HEK293 (cell line): ENCODE measurements around the gene ORC1.

Experiments used
- CTCF ChIA-PET: fragments of 350-600 bp; formaldehyde crosslinking; extraction: SDS; loops from one replicate; lab custom pipeline; 2021; ENCODE audit warnings: antibody characterized with exemption; lab: Yijun Ruan, JAX
- POLR2A ChIA-PET: fragments of 300-600 bp; formaldehyde crosslinking; extraction: SDS; loops from one replicate; lab custom pipeline; 2020; ENCODE audit warnings: antibody characterized with exemption, inconsistent platforms; lab: Yijun Ruan, JAX
- H3K27ac ChIP-seq: fragments of 200-500 bp; sonication (Bioruptor generic); 2 replicates; pipeline ENCODE4 v1.5.1; 2014; ENCODE audit warnings: low read depth, low read length, control low read depth, inconsistent platforms; ENCODE audit errors: extremely low read depth
- H3K36me3 ChIP-seq, 2 experiments: fragments of 200-500 bp in 1 of 2; sonication (Bioruptor generic) in 1 of 2; 1 replicate in 1 of 2; 2 replicates in 1 of 2; pipeline ENCODE4 v1.5.1; 2014 to 2017; ENCODE audit warnings: inconsistent platforms in 2 of 2, low read length in 2 of 2; ENCODE audit not compliant: control insufficient read depth in 2 of 2, insufficient read depth in 1 of 2
- H3K4me1 ChIP-seq: fragments of 200-500 bp; sonication (Bioruptor generic); 2 replicates; pipeline ENCODE4 v1.5.1; 2014; ENCODE audit warnings: mild to moderate bottlenecking, low read length, inconsistent platforms; ENCODE audit not compliant: control insufficient read depth, insufficient read depth
- H3K4me3 ChIP-seq: 2 replicates; pipeline ENCODE4 v1.5.1; 2011; ENCODE audit warnings: low read depth, mild to moderate bottlenecking, control low read depth, low read length, moderate library complexity
- H3K9me3 ChIP-seq: fragments of 200-500 bp; sonication (Bioruptor generic); 2 replicates; pipeline ENCODE4 v1.5.1; 2014; ENCODE audit warnings: low read depth, low read length, inconsistent platforms; ENCODE audit not compliant: control insufficient read depth, insufficient read depth
- HOXA7 ChIP-seq: sonication (generic); formaldehyde crosslinking; IDR thresholded peaks from 2 replicates; pipeline ENCODE4 v1.8.1; 2022; ENCODE audit warnings: missing genetic modification reagents, borderline replicate concordance
- PRDM4 ChIP-seq: fragments of 450-650 bp; formaldehyde crosslinking; IDR thresholded peaks from 2 replicates; pipeline ENCODE4 v1.5.1; 2017; ENCODE audit warnings: missing biosample characterization, missing genetic modification characterization
- REPIN1 ChIP-seq: fragments of 450-650 bp; formaldehyde crosslinking; IDR thresholded peaks from 2 replicates; pipeline ENCODE4 v1.5.1; 2017; ENCODE audit warnings: missing biosample characterization, missing genetic modification characterization, low read depth
- SCRT2 ChIP-seq: fragments of 450-650 bp; formaldehyde crosslinking; IDR thresholded peaks from 2 replicates; pipeline ENCODE4 v1.5.1; 2016; ENCODE audit warnings: missing biosample characterization, missing genetic modification characterization
- ZBTB17 ChIP-seq: fragments of 450-650 bp; formaldehyde crosslinking; IDR thresholded peaks from 2 replicates; pipeline ENCODE4 v1.5.1; 2016; ENCODE audit warnings: missing biosample characterization, missing genetic modification characterization
- ZBTB7A ChIP-seq: fragments of 450-650 bp; formaldehyde crosslinking; IDR thresholded peaks from 2 replicates; pipeline ENCODE4 v1.5.1; 2016; ENCODE audit warnings: low read depth, missing biosample characterization, missing genetic modification characterization
- ZFP3 ChIP-seq: fragments of 450-650 bp; formaldehyde crosslinking; IDR thresholded peaks from 2 replicates; pipeline ENCODE4 v1.5.1; 2016; ENCODE audit warnings: low read depth, missing biosample characterization, missing genetic modification characterization
- ZNF157 ChIP-seq: fragments of 450-650 bp; formaldehyde crosslinking; IDR thresholded peaks from 2 replicates; pipeline ENCODE4 v1.5.1; 2016; ENCODE audit warnings: missing biosample characterization, missing genetic modification characterization
- ZNF175 ChIP-seq: fragments of 450-650 bp; formaldehyde crosslinking; IDR thresholded peaks from 2 replicates; pipeline ENCODE4 v1.5.1; 2016; ENCODE audit warnings: missing biosample characterization, missing genetic modification characterization
- ZNF248 ChIP-seq: fragments of 450-650 bp; formaldehyde crosslinking; IDR thresholded peaks from 2 replicates; pipeline ENCODE4 v1.5.1; 2017; ENCODE audit warnings: missing biosample characterization, missing genetic modification characterization
- ZNF274 ChIP-seq, 2 experiments: fragments of 200-500 bp in 1 of 2; fragments of 450-650 bp in 1 of 2; sonication (Bioruptor generic) in 1 of 2; formaldehyde crosslinking in 1 of 2; IDR thresholded peaks; 2 replicates each; pipeline versions ENCODE4 v1.5.1 to v1.6.1; 2014 to 2016; ENCODE audit warnings: borderline replicate concordance in 1 of 2, inconsistent platforms in 1 of 2, low read length in 1 of 2, missing biosample characterization in 1 of 2, missing genetic modification characterization in 1 of 2
- ZNF398 ChIP-seq: fragments of 450-650 bp; formaldehyde crosslinking; IDR thresholded peaks from 2 replicates; pipeline ENCODE4 v1.5.1; 2017; ENCODE audit warnings: missing biosample characterization, missing genetic modification characterization
- ZNF510 ChIP-seq: fragments of 450-650 bp; formaldehyde crosslinking; IDR thresholded peaks from 2 replicates; pipeline ENCODE4 v1.5.1; 2018; ENCODE audit warnings: mild to moderate bottlenecking, missing genetic modification characterization, missing biosample characterization; ENCODE audit not compliant: insufficient replicate concordance
- ZNF558 ChIP-seq: fragments of 450-650 bp; formaldehyde crosslinking; IDR thresholded peaks from 2 replicates; pipeline ENCODE4 v1.5.1; 2016; ENCODE audit warnings: missing biosample characterization, missing genetic modification characterization
- ZNF639 ChIP-seq: fragments of 450-650 bp; formaldehyde crosslinking; IDR thresholded peaks from 2 replicates; pipeline ENCODE4 v1.5.1; 2016; ENCODE audit warnings: missing biosample characterization, missing genetic modification characterization
- TF ChIP-seq, protein P1 (sequence below): fragments of 450-650 bp; formaldehyde crosslinking; IDR thresholded peaks from 2 replicates; pipeline ENCODE4 v1.5.1; 2017; ENCODE audit warnings: missing biosample characterization, missing genetic modification characterization

The ORC1 gene

GRCh38 chr1:52444463-52444862 lies 40.2 kb upstream of the ORC1 start:
- ChIA-PET POLR2A (no interaction called here), CTCF (no interaction called here)
- TF ChIP-seq SCRT2 (tag by site-specific recombination) (no peak), REPIN1 (tag by site-specific recombination) (no peak), ZBTB7A (tag by site-specific recombination) (no peak), ZNF558 (tag by site-specific recombination) (no peak), ZNF175 (tag by site-specific recombination) (no peak), ZNF639 (no peak), ZNF510 (tag by site-specific recombination) (no peak)
- Histone ChIP-seq H3K4me3 (no peak overlapping the region), H3K4me1 (no peaks in the 10 kb centered on the region), H3K36me3 (peaks cover 26 to 65% of the 10 kb centered on the region in 2 experiments), H3K27ac (no peak overlapping the region), H3K9me3 (no peaks in the 10 kb centered on the region)

DNA sequence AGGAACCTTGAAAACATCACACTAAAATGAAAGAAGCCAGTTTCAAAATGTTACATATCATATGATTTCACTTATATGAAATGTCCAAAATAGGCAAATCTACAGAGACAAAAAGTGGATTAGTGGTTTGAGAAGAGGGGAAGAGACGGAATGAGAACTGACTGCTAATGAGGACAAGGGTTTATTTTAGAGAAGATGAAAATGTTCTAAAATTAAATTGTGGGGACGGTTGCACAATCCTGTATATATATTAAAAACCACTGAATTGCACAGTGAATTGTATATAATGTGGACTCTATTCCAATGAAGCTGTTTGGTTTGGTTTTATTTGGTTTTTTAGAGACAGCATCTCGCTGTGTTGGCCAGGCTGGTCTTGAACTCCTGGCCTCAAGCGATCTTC lies 35.8 kb upstream of the ORC1 start:
- peaks cover 15 to 82% of the 10 kb centered on the region in 2 experiments; a peak in 2 of 3 replicates for H3K36me3 ChIP-seq
- no peaks in the 10 kb centered on the region for H3K4me1 ChIP-seq

More for the DNA sequence above, 35.8 kb upstream of the ORC1 start:
- TF ChIP-seq ZNF274 (IDR thresholded peaks at IDR 0.05; ENCODE audit: low read length) (no peak), ZNF274 (tag by site-specific recombination; IDR thresholded peaks at IDR 0.05; ENCODE audit: borderline replicate concordance) (no peak), ZNF639 (no peak), PRDM4 (no peak), ZNF248 (tag by site-specific recombination) (no peak), ZNF398 (tag by site-specific recombination) (no peak), ZBTB17 (tag by site-specific recombination) (no peak), ZNF157 (tag by site-specific recombination) (no peak), ZFP3 (no peak), HOXA7 (CRISPR knock-in tag) (no peak), ZNF558 (tag by site-specific recombination) (no peak)
- TF ChIP-seq, protein P1, sequence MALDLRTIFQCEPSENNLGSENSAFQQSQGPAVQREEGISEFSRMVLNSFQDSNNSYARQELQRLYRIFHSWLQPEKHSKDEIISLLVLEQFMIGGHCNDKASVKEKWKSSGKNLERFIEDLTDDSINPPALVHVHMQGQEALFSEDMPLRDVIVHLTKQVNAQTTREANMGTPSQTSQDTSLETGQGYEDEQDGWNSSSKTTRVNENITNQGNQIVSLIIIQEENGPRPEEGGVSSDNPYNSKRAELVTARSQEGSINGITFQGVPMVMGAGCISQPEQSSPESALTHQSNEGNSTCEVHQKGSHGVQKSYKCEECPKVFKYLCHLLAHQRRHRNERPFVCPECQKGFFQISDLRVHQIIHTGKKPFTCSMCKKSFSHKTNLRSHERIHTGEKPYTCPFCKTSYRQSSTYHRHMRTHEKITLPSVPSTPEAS, result no peak
- TF ChIP-seq, all 188 proteins: peak for 0
- Histone ChIP-seq H3K4me3 (no peak overlapping the region), H3K9me3 (no peaks in the 10 kb centered on the region), H3K27ac (no peak overlapping the region)
- POLR2A ChIA-PET, result no interaction called here
- CTCF ChIA-PET, result no interaction called here
